ENCODE results near the gene C5orf58.

The C5orf58 gene, protein sequence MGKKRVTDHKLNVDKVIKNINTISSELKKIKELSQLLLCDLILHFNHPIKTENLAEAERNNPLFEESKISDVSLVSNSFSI

DNA sequence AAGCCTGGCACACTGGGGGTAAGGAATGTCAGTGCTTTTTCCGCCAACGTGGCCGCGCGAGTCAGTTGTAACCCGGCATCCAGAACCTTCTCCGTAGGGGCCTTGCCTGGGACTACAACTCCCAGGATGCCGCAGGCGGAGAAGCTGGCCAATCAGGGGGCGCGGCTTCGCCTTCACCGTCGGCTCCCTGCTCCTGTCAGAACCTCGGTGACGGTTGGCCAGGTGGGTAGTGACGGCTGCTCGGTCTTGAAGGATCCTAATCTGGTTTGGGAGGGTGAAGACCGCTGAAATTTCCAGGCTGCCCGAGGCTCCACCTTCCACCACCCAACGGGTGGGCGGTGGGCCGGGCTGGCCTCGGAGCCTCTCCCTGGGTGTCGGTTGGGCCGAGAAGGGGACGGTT, at the start of gene C5orf58:
C5orf58 (plus strand) TSS at position 200 of the 400 bp plus-strand sequence. CDS start 1,992 bp downstream, outside the sequence.
- DNase-seq, result no peak

DNA sequence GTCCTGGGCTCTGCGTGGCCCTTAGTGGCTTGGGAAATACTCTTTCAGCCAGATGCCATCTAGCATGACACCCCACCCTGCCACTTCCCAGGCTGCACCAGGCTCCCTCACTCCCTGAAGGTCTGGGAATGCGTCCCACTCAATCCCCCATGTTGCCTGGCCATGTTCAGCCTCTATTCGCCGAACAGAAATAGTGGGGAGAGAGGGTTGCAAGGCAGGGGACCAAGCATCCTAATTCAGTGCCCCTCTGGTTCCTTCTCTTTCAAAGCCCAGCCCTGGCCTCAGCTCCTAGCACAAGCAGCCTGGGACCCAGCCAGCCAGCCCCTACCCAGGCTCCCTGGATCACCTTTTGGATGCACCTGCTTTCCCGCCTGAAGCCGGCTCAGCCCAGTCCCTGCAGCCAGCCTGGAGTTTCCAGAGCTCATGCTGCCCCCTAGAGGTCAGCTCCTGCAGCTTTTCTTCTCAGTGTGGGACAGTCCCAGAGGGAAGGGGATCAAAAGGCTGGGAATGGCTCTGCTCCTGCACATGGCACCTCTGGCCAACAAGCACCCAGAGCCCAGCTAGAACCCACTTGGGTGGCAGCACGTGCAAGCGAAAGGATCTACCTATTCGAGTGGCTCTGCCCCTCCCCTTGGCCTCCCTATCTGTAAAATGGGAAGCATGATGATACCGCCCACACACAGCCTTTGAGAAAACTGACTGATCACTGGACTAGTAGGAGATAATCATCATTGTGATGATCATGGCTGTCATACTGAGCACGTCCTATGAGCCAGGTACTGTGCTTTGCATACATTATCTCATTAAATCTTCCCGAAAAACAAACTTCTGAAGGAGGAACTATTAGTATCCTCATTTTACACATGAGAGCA, 48.7 kb upstream of the C5orf58 start:
- DNase-seq, result no peak

DNA sequence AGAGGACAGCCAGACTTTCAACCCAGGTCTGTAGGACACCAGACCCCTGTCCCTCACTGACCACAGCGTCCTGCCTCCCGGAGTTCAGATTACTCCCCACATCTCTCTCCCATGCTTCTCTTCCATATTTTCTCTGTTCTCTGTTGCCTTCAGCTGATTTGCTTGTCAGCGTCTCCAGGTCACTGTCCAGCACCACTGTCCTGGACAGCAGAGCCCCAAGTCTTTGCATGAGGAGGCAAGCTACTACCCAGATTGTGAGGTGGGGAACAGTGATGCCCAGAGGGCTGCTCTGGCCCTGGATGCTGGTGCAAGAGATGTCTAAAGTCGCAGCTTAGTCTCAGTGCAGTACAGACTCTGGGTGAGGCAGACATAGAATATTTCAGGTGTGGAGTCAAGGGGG, 48.0 kb upstream of the C5orf58 start:
- no peak for DNase-seq

- DNase-seq, result no peak
Measured at GRCh38 chr5:170186156-170186555, 46.6 kb upstream of the C5orf58 start.

DNA sequence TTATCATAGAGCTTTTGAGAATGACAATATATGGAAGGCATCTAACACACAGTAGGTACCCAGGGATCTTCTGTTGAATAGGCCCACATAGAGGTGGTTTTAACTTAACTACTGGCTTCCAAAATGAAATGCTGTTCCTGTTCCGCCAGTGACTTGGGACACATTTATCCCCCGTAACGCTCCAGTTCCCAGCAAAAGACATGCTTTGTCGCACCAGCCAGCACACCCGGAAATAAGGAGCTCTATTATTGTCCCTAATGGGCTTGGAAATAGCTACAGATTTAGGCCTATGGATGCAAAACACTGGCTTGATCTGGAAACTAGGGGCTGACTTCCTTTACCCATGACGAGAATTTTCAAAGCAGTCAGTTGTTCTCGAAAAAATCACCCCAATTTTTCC, 45.9 kb upstream of the C5orf58 start:
- DNase-seq, result no peak

DNA sequence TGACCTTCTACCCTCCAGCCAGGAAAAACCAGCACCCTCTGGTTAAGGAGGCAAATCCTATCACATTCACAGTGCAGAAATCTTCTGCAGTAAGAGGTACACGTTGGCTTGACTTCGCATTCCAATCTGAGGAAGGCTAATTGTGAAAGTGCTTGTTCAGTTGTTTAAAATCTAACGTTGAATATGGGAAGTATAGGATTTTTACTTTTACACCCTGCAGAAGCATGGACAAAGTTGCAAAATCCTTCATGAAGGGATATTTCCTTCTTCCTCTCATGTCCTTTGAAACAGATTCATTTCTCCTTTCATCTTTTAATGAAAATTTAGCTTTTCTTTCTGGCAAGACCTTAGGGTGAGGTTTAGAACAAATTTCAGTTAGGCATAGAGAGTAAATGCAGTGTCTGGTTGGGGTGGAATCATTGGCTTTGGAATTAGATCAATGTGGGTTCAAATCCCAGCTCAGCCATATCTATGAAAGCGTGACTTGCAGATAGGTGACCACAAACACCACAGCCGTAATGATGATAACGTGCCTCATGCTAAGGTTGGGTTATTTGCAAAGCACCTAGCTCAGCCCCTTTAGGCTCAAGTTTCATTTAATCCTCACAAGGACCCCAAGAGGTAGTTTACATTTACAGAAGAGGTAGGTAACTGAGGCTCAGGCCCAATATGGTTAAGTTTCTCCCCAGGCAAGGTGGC, 42.2 kb upstream of the C5orf58 start:
- DNase-seq, result no peak

- no peak for DNase-seq
Measured at GRCh38 chr5:170192829-170193228, 40.0 kb upstream of the C5orf58 start.

DNA sequence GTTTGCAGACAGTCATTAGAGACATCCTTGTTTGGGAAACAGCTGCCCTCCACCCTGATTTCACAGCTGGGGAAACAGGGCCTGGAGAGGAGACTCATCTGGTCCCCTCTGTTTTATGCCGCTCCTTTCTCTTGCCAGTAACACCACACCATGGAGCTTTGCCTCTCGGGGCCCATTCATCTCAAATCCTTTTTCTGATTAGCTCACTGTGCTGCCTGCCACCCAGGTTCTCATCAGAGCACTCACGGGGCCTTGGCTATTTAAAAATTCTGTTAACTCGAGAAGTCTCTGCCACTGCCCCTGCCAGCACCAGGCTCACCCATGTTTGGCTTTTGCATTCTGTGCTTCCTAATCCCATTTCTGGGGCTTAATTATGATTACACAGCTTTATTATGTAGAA, 36.8 kb upstream of the C5orf58 start:
- no peak for DNase-seq

- DNase-seq, result no peak
Measured at GRCh38 chr5:170200876-170201275, 31.9 kb upstream of the C5orf58 start.

GRCh38 chr5:170201311-170201710, 31.5 kb upstream of the C5orf58 start:
- DNase-seq, result no peak

DNA sequence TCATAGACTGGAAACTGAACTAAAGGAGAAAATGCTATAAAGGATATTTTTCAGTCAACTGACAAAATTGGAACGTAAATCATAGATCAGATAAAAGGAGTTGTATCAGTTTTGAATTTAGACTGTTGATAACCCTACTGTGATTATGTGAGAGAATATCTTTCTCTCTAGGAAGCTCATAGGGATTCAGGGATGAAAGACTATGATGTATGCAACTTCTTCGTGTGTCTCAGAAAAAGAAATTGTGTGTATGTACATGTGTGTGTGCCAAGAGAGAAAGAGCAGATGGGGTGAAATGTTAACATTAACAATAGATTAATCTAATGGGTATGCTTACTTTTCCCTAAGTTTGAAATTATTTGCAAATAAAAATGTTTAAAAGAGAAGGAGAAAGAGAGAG, 30.7 kb upstream of the C5orf58 start:
- no peak for DNase-seq

DNA sequence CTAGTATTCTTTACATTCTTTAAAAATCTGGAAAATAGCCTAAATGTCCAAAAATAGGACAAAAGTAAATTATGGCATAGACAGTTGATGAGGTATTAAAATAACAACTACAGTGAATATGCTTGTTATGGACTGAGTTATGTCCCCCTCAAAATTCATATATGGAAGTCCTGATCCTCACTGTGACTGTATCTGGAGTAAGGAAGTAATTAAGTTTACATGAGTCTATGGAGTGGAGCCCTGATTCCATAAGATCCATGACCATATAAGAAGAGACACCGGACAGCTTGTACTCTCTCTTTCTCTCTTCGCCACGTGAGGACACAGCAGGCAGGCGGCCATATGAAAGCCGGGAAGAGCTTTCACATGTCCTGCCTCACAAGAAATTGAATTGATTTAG, 28.6 kb upstream of the C5orf58 start:
- DNase-seq, result no peak

GRCh38 chr5:170206216-170206615, 26.6 kb upstream of the C5orf58 start:
- DNase-seq, result no peak

GRCh38 chr5:170206958-170207357, 25.8 kb upstream of the C5orf58 start:
- DNase-seq, result no peak

- no peak for DNase-seq
Measured at GRCh38 chr5:170211575-170212334, 21.0 kb upstream of the C5orf58 start.

GRCh38 chr5:170216257-170216864, 16.4 kb upstream of the C5orf58 start:
- DNase-seq, result no peak

GRCh38 chr5:170217831-170218230, 15.0 kb upstream of the C5orf58 start:
- no peak for DNase-seq

GRCh38 chr5:170218726-170219125, 14.1 kb upstream of the C5orf58 start:
- DNase-seq, result no peak

- DNase-seq, result no peak
Measured at GRCh38 chr5:170219615-170220014, 13.2 kb upstream of the C5orf58 start.

DNA sequence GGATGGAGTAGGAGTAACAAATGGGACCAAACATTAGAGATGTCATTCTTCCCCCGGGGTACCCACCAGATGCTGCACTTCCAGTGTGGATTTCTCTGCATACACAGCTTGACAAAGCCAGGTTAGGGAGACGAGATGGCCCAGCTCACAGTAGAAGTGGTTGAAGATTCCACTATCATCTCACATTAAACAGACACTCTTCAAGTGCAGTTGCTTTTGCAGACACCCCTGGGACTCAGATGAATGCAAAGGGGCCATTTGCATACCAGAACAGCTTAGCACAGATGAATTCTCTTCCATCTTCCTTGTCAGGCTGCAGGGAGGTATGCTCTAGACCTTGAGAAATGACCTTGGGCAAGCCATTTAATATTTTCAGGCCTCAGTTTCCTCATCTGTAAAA, 12.6 kb upstream of the C5orf58 start:
- DNase-seq, result no peak

DNA sequence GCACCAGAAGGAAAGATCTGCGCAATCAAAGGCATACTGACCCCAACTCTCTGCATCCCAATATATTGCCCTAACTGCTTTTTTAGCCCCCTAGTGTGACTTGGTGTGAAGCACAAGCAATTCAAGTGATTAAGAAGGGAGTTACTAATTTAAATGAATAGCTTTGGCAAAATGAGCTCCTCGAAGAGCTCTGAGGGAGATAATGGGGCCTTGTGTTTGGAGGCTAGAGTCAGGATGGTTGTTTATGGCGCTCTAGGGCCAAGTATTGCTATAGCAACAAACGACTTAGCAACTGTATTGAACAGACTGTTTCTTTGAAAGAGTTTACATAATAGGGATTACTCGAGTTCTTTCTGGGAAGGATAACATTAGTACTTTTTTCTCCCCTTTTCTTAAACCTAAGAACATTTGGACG, 11.5 kb upstream of the C5orf58 start:
- DNase-seq, result no peak

DNA sequence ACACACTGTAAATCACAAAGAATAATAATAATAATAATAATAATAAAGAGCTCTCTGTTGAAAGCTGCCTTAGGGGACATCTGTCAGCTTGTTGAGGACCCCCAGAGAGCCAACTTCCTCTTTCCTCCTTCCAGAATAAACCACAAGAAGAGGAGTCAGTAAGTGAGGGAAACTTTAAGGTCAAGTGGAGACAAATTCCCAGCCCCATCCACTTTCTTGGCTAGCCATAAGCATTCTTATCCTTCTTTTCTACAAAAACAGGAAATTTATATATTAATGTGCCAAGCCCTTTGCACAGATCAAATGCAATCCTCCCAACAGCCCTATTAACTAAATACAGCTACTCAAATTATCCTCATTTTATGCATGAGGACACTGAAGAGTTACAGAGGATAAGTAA, 9.4 kb upstream of the C5orf58 start:
- no peak for DNase-seq

- DNase-seq, result no peak
Measured at GRCh38 chr5:170223906-170224305, 8.9 kb upstream of the C5orf58 start.
